GM18519 (cell line): ENCODE data around the gene MRNIP.

Experiments used
- ATAC-seq: cut with Tn5 transposase; IDR thresholded peaks from one replicate; pipeline ENCODE4 v1.9.1; 2021; ENCODE audit warnings: mild to moderate bottlenecking, moderate library complexity; ENCODE audit not compliant: unreplicated experiment, low FRiP score

MRNIP gene, protein sequence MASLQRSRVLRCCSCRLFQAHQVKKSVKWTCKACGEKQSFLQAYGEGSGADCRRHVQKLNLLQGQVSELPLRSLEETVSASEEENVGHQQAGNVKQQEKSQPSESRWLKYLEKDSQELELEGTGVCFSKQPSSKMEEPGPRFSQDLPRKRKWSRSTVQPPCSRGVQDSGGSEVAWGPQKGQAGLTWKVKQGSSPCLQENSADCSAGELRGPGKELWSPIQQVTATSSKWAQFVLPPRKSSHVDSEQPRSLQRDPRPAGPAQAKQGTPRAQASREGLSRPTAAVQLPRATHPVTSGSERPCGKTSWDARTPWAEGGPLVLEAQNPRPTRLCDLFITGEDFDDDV

DNA sequence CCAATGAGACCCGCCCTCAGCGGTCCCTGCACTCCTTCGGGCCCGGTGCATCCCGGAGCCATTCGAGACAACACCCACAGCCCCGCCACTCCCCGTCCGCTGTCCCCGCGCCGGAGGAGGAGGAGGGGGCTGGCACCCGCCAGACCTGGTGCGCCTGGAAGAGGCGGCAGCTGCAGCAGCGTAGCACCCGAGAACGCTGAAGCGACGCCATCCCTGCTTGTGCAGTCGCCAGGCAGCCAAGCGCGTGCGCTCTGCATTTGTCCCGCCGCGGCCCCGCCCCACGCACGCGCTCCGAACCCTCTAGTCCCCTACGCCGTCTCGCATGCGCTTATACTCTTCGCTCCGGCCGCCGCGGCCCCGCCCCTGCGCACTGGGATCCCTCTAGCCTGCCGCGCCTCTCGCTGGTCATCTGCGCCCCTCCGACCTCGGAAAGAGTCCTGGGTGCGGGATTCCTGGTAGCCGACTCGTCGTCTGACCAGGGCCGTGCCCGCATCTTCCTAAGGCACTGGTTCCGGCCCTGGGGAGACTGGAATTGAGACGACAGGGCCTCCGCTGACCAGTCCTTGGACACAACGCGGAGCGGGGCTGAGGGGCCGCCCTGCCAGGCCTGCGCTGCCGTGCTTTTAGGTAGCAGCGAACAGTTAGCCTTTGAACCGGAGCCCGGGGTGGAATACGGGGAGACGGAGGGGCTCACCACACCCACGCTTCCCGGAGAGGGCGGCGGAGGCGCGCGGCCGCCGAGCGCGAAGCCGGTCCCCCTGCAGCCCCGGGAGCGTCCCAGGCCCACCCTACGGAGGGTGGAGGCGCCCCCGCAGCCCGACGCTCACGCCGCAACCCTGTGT is at the start of gene MRNIP:
MRNIP (minus strand) TSS at position 232 of the 842 bp plus-strand sequence; CDS start at position 211, 21 bp downstream.
- ATAC-seq = peak; percentile 90

DNA sequence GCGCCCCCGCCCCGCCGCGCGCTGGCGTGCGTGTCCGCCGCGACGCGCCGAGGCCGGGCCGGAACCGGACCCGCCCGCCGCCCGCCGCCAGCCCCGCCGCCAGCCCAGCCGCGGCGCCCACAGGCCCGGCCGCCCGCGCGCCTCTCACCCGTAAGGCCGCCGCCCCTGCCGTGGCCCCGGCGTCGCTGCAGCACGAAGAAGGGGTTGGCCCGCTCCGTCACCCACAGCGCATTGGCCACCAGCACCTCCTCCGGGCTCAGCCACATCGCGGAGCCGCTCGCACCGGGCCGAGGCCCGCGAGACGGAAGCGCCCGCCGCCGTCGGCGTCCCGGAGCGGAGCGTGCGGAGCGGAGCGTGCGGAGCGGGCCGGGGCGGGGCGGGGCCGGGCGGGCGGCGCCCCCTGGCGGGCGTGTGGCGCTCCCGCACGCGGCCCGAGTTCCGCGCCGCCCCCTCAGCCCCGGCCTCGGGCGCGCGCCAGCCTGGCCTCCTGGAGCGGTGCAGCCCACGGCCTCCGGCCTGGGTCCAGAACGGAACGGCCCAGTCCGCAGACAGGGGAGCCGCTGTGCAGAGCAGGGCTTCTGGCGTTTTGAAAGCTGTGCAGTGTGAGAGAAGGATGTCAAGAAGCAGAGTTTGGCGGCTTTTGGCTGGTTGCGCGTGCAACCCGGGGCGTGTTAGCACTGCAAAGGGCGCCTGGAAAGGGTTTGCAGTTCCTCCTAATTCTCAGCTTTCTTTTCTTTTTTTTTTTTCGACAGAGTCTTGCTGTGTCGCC is 49.1 kb upstream of the MRNIP start, which contains the start of gene TBC1D9B:
TBC1D9B (minus strand) TSS at position 342 of the 769 bp plus-strand sequence; CDS start at position 266, 76 bp downstream.
- ATAC-seq = peak; percentile 68

DNA sequence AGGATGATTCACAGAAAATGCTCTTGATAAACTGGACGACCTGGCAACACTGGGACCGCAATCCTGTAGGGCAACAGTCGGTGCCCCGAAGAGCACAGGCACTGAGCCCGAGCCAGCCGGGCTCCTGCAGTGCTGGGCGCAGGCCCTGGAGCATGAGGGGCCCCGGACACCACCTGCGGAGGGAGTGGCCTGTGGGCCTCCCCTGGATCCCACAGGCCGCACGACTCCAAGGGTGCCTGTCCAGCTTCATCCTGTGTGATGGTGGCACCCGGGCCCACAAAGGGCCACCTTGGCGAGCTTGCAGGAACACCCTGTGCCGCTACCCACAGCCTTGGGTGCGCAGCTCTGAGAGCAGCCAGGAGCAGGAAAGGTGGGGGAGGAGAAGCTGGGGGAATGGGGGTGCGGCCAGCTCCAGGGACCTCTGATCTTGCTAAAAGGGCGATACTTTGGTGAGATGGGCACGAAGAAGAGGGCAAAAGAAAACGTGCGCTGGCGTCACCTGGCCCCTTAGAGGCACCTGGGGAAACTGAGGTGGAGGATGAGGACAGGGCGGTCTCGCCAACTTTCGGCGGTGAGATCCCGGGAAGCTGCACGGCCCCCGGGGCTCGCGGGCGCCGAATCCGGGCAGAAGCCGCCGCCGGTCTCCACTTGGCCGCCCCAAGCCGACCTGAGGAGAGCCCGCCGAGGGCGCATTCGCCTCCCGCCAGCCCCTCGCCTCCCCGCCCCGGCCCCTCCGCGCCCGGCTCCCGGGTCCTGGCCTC is 48.4 kb upstream of the MRNIP start:
- ATAC-seq = no peak

DNA sequence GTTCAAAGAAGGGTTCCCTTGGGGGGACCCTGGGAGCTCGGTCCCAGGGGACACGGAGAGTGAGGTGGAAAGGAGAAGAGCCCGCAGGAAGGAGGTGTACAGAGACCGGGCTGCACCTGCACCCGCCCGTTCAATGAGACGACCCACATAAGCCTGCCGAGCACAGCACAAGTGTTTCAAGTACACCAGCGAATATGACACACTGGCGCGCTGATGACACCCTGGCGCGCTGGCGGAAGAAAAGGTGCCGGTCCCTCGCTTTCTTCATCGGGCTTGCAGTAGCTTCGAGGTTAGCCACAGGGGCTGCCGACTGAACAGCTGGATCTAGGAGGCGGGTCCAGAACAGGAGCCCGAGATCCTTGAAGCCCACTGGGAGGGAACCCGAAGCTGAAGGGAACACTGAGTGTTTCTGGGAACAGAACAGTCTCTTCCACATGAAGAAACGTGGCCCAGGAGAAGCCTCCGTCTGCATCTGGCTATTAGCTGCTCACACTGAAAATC is 47.7 kb upstream of the MRNIP start:
- ATAC-seq = no peak

DNA sequence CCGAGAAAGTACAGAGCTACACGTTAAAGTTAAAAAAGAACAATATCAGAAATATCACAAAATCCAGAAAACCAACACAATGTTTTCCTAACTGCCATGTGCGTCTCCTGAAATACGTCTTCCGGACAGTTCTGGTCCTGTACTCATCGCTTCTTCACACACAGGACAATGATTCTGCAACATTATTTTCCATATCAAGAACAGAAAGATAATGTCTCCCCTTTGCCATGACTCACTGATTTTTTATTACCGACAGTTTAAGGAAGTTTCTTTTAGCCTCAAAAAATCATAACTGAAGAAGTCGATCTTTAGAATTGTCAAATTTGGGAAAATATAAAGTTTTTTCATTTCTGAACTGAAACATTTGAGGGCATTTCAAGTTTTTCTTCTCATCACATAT is 46.5 kb upstream of the MRNIP start:
- ATAC-seq = no peak

DNA sequence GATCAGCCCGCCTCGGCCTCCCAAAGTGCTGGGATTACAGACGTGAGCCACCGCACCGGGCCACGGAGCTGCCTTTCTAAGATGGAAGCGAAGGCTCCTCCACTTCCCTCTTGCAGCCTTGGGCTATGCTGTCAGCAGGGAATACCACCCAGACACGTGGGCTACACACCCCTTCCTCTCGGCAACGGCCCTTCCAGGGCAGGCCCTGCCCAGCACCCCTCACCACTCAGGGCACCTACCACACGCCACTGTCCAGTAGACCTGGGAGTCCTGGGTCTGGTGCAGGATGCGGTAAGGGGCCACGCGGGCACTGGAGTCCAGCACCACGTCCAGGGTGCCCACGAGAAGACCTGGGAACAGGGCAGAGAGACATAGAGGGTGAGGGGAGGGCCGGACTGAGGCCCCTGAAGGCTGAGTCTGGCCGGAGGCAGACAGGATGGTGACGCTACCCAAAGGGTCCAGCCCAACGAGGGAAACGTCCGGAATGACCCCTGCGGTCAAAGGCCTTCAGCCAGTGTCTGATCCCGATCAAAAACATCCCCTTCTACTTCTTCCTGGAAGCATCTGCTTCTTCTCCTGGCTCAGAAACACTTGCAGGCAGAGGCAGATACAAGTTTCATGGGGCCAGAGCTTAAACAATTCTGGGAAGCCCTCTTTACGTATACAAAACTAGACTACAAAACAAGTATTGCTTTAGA is 46.0 kb upstream of the MRNIP start:
- no peak for ATAC-seq

DNA sequence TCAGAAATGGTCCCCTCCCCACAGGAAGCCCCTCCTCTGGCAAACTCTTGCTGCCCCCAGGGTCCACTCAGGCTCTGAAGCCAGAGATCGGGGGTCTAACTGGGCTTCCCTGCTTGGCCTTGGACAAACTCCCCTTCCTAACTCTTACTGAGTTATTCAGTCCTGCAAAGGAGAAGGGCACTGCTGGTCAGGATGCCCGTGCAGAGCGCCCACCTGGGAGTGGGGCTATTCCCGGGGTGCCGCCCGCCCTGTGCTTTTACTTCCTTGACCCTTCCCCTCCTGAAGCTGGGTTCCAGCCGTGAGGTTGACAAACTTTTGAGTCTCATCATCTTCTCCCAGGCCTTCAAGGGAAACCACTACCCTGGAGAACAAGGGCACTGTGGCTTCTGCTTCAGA is 44.1 kb upstream of the MRNIP start:
- no peak for ATAC-seq

DNA sequence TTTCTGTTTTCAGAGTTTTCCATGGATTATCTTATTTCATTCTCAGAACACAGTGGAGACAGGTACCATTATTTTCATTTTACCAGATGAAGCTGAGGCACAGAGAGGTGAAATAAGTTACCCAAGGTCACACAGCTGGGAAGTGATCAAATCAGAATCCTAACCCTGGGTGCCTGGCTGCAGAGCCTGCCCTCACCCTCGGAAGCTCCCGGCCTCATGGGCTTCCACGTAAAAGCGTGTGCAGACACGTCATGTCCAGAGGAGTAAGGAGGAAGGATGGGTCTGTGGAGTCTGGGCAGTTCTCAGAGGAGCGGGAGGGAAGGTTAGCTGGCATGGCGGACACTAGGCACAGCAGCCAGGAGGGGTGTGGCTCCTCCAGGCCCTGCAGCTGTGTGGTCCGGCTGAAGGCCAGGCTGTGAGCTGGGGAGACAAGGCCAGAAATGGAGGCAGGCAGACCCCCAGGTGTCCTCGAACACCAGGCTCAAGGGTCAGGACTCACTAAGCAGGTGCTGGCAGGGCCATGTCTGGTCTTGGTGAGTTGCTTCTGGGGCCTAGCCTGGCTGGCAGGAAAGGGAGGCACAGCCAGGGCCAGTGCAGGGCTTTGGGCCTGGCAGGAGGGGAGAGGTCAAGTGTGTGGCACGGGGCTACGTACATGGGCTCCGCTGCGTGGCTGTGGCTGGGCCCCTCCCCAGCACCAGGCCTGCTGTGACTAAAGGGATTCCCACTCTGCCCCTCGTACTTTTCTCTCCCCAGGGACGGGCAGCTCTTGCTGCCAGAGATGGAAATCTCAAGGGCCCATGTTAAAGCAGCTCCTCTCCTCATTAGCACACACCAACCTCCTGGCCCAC is 43.5 kb upstream of the MRNIP start:
- no peak for ATAC-seq

DNA sequence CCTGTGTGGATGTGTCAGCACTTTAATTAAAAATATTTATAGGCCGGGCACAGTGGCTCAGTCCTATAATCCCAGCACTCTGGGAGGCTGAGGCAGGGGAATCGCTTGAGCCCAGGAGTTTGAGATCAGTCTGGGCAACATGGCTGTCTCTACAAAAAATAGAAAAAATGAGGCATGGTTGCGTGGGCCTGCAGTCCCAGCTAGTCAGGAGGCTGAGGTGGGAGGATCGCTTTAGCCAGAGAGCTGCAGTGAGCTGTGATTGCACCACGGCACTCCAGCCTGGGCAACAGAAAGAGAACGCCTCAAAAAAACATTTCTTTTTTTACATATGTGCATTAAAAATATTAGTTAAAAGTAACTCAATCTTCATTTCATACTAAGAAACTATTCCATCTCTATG is 42.8 kb upstream of the MRNIP start:
- no peak for ATAC-seq

DNA sequence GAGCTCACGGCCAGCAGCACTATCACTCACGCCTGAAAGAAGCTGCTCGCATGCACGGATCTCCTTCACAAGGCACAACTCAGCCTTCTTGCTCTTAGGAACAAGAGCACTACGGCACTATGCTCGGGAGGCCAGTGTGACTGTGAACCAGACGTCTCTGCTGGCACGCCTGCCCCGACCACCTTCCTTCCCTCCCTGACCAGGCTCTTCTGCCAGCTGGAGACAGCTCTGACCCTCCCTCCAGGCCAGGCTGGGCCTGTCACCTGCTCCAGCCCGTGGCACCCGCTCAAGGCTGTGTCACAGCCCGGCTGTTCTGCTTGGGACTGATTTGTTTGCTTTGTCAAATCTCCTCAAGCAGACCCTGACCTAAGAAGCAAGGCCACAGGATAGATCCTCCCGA is 42.1 kb upstream of the MRNIP start:
- ATAC-seq = no peak

DNA sequence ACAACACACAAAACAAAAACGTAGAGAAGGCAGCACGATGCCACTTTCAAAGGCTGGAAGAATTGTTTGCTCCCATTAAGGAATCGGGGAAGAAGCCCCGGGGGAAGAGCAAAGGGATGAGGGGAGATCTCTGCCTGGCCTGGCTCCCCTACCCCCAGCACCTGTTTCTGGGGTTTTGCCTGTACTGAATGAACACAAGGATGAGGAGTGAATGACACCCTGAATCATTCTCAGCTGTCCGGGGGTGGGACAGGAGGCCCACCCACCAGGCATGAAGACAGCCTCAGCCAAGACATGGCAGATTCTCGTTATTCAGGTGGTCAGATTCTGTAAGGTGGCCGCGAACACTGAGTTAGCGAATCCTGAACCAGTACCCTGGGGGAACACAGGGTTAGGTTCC is 41.6 kb upstream of the MRNIP start:
- no peak for ATAC-seq

DNA sequence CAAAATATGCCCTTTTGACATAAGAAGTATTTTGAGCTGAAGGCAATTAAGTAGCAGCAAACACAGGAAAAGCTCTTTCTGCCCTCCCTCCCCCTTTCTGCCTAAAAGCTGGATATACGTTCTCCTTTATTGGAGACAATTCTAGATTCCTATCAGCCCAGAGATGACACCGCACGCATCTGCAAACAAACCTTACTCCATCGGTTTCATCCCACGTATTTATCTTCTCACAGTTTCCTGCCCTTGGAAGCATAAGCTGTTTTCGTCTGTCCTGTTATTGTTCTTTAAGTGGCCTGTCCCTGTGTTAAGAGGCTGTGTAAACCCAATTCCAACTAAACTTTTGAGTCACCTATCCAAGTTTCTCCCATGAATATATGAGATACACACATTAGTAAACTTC is 37.2 kb upstream of the MRNIP start:
- ATAC-seq = no peak

DNA sequence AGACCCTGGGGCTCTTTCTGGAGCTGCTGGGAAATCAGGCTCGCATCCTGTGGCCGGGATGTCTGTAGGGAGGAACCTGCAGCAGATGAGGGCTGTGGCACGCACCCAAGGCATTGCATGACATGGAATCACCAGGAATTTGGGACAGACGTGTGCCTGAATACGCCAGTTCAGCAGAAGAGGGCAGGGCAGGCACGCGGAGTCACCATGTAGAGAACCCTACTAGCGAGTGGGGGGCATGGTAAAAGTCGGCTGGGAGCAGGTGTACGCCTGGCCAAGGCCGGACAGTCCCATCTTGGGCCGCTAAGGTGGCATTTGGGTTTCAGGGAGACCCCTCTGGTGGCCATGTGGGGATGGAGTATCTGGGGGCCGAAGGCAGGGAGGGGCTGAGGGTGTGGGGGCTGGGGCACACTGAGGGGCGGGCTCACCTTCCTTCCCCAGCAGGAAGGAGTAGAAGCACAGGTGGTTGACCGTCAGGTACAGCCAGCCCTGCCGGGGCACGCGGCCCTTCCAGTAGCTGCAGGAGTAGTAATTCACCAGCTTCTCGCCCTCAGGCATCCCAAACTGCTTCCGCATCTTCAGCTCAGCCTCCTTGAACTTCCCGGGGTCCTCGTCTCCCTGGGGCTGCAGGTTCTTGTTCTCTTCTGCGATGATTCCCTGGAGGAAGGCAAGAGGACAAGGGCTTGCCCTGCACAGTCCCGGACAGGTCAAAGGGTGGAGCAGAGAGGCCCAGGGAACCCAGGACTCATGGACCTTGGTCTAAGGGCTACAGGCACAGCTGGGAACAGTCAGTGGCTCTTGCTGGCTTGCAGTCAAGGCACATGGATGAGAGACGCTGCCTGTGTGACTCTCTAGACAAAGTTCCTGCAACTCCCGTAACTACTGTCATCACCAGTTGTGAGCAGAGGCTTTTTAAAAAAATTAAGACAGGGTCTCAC is 35.6 kb upstream of the MRNIP start:
- no peak for ATAC-seq

DNA sequence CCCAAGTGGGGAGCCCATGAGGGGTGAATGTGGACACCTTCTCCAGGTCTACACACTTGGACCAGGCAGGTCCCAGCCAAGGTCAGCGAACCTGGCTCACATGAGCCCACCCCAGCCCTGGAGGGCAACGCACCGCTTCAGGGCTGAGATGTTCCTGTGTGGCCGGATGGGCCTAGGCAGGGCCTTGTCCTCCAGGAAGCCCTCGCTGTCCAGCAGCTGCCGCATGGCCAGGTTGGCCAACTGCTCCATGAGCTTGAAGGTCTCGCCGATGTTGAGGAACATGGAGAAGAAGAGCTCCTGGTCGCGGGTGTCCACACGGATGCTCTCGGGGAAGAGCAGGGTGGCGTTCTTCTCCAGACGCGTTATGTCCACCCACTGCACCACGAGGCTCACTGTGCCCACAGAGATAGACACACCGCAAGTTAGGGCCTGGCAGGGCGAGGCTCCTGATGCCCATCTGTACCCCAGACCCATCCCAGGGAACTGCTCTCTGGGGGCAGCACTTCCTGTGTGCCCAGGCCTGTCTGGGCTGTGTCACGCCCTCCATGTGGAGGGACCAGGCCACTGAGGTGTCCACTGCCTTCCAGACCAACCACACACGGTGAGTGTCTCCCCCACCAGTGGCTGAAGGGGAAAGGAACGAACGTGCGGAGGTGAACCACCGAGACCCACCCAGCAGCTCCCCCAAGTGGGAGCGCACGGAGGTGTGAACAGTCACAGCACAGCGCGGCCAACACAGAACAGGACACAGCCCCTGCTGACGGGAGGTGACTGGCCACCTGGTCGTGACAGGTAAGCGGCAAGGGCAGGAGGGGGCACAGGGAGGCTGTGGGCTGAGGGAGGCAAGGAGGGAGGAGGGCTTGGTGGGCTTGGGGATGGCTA is 34.7 kb upstream of the MRNIP start:
- ATAC-seq = no peak

DNA sequence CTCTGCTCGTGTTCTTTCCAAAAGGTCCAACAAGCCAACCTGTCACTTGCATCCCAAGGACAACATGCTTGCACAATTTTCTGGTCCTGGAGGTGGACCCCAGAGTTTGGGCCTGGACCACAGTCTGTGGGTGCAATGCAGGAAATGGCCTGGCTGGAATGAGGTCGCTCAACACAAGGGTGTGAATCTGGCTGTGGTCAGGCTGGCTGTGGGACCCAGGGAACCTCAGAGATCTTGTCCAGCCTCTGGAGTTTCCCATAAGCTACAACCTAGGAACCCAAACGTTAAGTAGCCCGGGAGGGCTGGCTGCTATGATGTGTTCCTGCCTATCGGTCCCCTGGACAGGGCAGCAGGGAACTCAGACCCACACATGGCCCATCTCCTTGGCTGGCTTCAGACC is 33.6 kb upstream of the MRNIP start:
- no peak for ATAC-seq
